NCI-H2227 treated with DMSO at 0.1 percent for 48 hours (cell line): ENCODE data around the gene COL4A6.

Source experiments
- DNase-seq: peaks from one replicate; lab custom pipeline; 2025; lab: John Stamatoyannopoulos, UW

Gene COL4A6

DNA sequence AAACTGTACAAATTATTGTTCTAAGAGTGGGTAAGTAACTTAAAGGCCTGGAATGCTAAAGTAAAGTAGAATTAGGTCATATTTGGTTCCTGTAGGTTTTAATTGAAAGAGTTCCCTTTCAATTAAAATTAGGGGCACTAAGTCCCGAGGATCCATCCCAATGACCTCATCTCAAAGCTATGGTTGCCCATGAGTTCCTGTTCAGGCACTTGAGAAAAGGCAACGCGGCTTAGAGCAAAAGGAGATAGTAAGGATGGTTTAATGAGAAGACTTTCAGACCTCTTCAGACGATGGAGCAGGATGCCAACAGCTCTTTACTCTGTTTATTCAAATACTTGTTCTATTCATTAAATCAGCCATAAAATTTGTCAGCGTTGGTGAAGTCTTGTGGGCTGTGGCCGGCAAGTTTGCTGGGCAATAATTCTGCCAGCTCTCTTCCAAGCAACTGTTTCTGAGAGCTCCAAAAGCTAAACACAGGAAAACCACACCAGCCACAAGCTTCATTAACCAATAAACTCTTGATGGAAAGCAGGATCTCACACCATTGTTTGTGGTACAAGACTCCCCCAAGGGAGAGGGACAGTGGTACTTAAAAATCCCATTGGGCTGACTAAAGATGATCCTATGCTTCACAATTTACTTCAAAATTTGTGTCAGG lies 167.4 kb downstream of the COL4A6 start:
- no peak for DNase-seq

- no peak for DNase-seq
These were observed 167.9 kb downstream of the COL4A6 start for GRCh38 chrX:108270280-108270679.

DNA sequence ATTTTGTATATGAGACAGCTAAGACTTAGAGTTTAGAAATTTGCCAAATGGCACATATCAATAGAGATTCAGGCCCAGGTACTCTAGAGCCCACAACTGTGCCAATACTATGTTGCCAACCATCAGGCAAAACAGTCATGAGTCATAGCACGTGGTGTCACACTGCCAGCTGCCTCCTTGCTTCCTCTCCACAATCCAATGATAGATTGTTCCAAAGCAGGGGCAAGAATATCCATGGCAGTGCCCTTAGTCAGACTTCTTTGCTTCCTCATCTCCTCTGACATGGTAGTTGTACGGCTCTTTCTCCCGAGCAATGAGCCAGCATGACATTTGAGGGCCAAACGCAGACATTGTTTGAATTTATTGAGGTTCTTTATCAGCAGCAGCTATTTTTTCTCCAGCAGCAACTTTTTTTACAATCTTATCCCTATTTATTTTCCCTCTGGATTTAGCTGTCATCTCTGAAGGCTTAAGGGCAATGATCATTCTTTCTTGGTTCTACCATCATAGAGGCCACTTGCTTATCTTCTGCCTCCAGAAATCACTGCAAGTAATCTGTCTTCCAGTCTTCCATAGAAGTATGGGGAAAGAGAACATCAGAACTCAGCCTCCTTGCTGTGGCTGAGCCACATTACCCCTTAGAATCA lies 169.7 kb downstream of the COL4A6 start:
- DNase-seq: no peak

- no peak for DNase-seq
These were observed 170.7 kb downstream of the COL4A6 start for GRCh38 chrX:108267557-108267956.

GRCh38 chrX:108264376-108264775 lies 173.8 kb downstream of the COL4A6 start:
- no peak for DNase-seq

DNA sequence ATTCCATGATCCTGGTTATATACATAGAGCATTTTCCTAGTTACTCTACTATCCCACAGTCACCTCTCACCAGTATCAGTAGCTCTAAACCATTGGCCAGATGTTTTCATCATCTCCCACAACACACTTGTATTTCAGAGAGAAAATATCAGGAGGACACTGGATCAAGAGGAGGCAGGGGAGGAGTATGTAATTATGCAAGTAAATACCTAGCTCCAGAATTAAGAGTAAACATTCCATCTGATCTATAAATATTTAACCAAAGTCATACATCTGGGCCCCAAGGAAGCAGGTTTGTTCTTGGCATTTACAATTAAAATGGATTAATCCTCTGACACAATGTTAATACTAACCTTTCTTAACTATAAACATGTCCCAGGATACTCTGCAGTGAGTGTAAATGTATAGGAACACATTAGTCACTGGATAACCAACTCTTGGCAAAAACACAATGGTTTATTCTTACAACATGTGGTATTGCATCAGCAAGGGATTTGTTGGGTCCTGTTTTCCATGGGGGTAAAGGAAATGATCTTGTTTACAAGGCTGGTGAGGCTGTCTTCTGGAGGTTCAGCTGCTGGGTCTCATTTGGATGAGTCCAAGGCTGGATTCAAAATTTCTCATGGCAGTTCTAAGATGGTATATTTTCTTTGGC lies 176.5 kb downstream of the COL4A6 start:
- DNase-seq: no peak

- no peak for DNase-seq
These were observed 180.7 kb downstream of the COL4A6 start for GRCh38 chrX:108257556-108257955.

DNA sequence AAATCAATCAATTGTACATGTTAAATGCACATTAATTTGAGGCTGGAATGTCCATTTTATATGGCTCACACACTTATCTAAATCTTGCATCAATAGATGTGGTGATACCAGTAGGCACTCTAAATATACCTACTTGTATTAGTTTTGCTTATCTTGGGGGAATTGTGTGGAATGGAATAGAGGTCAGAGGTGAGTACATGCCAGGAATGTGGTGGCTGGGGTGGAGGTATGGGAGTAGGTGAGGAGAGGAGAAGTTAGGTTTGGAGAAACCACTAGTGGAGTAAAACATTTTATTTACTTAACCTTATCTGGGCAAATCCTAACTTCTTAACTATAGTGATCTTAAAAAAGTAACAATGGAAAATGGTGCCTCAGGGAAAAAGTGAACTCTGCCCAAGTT lies 183.6 kb downstream of the COL4A6 start:
- DNase-seq: no peak

DNA sequence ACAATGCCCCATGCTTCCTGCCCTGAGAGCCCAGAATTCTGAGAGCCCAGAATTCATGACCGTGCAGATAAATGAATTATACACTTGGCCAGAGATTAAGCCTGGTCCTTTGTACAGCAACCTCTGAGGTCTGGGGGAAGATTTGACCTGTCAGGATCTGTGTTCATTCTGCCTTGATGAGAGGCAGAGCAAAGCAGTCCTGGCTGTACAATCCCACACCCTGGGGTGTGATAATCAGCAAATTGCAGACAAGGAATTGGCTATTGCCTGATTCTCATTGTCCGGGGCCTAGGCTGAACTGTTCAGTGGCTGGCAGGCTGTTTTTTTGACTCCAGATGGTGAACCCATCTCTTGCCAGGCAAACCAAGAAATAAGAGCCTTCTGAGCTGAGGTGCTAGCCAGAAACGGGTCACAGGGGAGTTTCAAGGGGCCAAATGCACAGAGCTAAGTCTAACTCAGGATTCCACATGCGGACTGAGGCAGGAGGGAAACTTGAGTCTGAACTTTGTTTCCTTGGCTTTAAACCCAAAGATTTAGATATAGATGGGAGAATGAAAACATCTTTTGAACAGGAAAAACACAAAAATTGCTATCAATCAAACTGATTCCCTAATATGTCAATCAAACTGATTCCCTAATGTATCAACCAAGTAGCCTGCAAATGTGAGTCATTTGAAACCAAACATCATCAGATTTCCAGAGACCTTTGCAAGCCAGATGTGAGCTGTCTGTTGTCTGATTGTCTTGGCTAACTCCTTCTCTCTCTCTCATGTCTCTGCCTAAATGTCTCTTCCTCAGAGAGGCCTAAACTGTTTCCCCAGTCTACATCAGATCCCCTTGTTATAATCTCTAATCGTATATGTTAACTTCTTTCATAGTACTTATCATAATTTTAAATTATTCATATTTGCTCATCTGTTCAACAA lies 187.3 kb downstream of the COL4A6 start:
- no peak for DNase-seq

DNA sequence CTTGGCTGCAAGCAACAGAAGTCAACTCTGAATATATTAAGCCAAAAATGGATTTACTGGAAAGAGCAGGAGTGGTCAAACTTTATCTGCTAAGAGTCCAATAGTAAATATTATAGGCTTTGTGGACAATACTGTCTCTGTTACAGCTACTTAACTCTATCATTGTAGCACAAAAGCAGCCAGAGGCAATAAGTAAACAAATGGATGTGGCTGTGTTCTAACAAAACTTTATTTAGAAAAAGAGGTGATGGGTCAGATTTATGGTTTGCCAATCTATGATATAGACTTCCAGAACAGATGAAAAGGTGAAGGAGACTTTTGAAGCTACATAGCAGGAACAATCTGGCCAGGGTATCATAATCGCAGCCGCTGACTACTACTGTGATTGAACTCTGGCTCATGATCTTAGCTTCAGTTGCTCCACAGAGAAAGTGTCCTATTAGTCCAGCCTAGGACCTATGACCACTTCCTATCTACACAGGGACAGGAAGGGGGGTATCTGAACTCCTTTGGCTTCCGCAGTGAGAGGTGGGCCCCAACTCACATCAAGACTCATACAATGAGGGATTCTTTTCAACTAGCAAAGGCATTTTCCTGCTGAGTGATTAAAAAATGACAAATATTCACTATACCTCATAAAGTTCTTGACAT lies 191.8 kb downstream of the COL4A6 start:
- DNase-seq: no peak

- no peak for DNase-seq
These were observed 192.8 kb downstream of the COL4A6 start for GRCh38 chrX:108245462-108245861.

DNA sequence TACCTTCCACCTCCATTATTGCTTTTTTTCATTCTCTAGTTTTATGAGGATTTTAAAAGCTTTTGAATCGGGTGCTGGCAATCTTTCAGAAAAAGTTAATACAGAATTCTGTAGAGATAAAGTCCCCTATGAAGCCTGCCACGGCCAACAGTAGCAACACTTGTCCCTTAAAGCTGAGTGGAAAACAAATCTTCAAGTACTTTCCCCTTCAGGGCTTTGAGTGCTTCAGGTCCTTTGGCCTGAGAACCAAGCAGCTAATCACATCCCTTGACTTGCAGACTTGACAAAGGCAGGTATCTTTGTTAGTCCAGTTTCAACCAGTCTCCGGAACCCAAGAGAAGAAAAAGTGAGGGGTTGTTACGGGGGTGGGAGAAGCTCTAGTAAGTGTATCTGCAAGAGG lies 202.2 kb downstream of the COL4A6 start:
- no peak for DNase-seq

DNA sequence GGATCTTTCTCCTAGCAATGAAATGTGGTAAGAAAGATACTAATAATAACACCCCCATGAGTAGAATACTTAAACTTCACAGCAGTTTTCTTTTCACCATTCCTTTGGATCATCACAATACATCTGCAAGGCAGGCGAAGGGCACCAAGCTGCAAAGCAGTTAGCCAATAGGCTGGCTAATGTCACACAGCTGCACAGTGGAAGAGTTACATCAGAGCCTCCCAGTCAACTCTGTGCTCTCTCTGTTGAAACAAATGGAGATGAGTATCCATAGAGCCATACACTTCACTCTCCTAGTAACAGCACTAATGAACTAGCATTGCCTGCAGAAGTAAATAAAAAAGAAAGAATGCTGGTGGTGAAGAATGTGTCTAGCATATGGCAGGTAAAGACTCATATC lies 207.6 kb downstream of the COL4A6 start:
- DNase-seq: no peak

GRCh38 chrX:108224727-108225621 lies 213.2 kb downstream of the COL4A6 start:
- DNase-seq: peak; percentile 40

- DNase-seq: no peak
These were observed 214.0 kb downstream of the COL4A6 start for GRCh38 chrX:108224218-108224617.

- no peak for DNase-seq
These were observed 214.6 kb downstream of the COL4A6 start for GRCh38 chrX:108223585-108223984.

GRCh38 chrX:108221301-108221864 lies 216.8 kb downstream of the COL4A6 start:
- DNase-seq: no peak

GRCh38 chrX:108219949-108220601 lies 218.1 kb downstream of the COL4A6 start:
- DNase-seq: no peak

DNA sequence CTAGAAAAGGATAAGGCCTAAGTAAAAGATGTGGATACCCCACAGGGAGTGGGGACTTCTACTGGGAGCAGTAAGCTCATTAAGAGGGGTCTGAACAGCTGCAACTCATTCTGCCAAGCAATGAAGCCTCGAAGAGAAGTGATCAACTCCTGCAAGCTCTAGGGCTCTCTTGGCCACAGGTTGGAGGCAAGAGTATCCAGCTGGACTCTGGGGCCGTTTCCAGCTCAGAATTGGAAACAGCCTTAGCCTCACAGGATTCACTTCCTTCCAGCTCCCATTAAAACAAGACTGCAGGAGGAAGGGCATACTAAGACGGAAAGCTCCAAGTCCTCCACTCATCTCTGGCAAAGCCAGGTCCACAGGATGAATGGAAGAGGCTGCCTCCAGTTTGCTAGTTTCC lies 220.3 kb downstream of the COL4A6 start:
- DNase-seq: no peak
